NB4 (cell line): Measurements from ENCODE around the gene CCDC15.
A peak's percentile ranks its signal among the peaks of the same experiment; 100 is the strongest.

Source experiments
- DNase-seq: peaks from one replicate; pipeline ENCODE4 v3.0.0; 2010; ENCODE audit warnings: low read depth
- H3K4me3 ChIP-seq: one replicate; pipeline ENCODE4 v1.5.1; 2011; ENCODE audit warnings: mild to moderate bottlenecking, low read depth, low read length, moderate library complexity
- CTCF ChIP-seq: IDR thresholded peaks from one replicate; pipeline ENCODE4 v1.5.1; 2012; ENCODE audit warnings: low read depth, low read length
- MAX ChIP-seq: IDR thresholded peaks from 2 replicates; pipeline ENCODE4 v1.6.1; 2011; ENCODE audit warnings: low read depth, low read length
- MYC ChIP-seq: IDR thresholded peaks from 2 replicates; pipeline ENCODE4 v1.6.1; 2011; ENCODE audit warnings: low read depth, low read length
- POLR2A ChIP-seq: IDR thresholded peaks from 2 replicates; pipeline ENCODE4 v1.6.1; 2011; ENCODE audit warnings: mild to moderate bottlenecking; ENCODE audit not compliant: insufficient read length; ENCODE audit errors: extremely low read depth

The CCDC15 gene

GRCh38 chr11:124953753-124954589, at the start of gene CCDC15:
Gene CCDC15, plus strand, starts transcription at chr11:124954202. Its CDS starts 531 bp downstream, at chr11:124954733.
- peak within 1 kb of the TSS; percentile 74 for H3K4me3 ChIP-seq
- peak; percentile 89 for TF ChIP-seq MYC
- no peak for TF ChIP-seq CTCF
- peak; percentile 90 for TF ChIP-seq MAX
- TF ChIP-seq POLR2A: peak; percentile 97
- DNase-seq: peak; percentile 99

- H3K4me3 ChIP-seq: no peak overlapping the region
- TF ChIP-seq CTCF: no peak
- TF ChIP-seq POLR2A: no peak
- TF ChIP-seq MYC: no peak
- TF ChIP-seq MAX: no peak
- DNase-seq: no peak
Observed at GRCh38 chr11:124915541-124916369, 38.2 kb upstream of the CCDC15 start.

- DNase-seq: no peak
- TF ChIP-seq MYC (no peak), POLR2A (no peak), MAX (no peak), CTCF (no peak)
- no peak overlapping the region for H3K4me3 ChIP-seq
Observed at GRCh38 chr11:124916370-124916710, 37.7 kb upstream of the CCDC15 start.

GRCh38 chr11:124917115-124917637, 36.8 kb upstream of the CCDC15 start:
- no peak overlapping the region for H3K4me3 ChIP-seq
- DNase-seq: no peak
- TF ChIP-seq MAX (no peak), CTCF (no peak), MYC (no peak), POLR2A (no peak)

- no peak for TF ChIP-seq MAX
- TF ChIP-seq MYC: no peak
- TF ChIP-seq POLR2A: no peak
- no peak for TF ChIP-seq CTCF
- DNase-seq: no peak
- H3K4me3 ChIP-seq: no peak within 1 kb of the TSS
Observed at GRCh38 chr11:124918950-124919349, 35.1 kb upstream of the CCDC15 start, which contains the start of gene HEPN1. Gene HEPN1, plus strand, starts transcription at chr11:124919250.
